Esophagus muscularis mucosa (tissue), 4 donors: ENCODE results near the gene MEST. TPM values are rescaled to one million over a fixed set of nuclear protein-coding genes. Genes with fewer than 3 reads are reported as not detected.

Experiments
- DNase-seq: peaks from one replicate; pipeline ENCODE4 v3.0.0-alpha.2; 2017; ENCODE audit errors: extremely low spot score
- H3K27ac ChIP-seq, 4 donors: fragments of 200-600 bp; sonication (generic); replicated peaks in 1 of 4; 1 replicate in 3 of 4; 2 replicates in 1 of 4; pipeline ENCODE4 v1.5.1; 2016 to 2019; ENCODE audit warnings: mild to moderate bottlenecking in 1 of 4
- H3K27me3 ChIP-seq, 4 donors: fragments of 200-600 bp; sonication (generic); one replicate each; pipeline versions ENCODE4 v1.5.1 to v1.6.0; 2016 to 2019
- H3K36me3 ChIP-seq, 4 donors: fragments of 200-600 bp; sonication (generic); one replicate each; pipeline ENCODE4 v1.5.1; 2016 to 2019
- H3K4me1 ChIP-seq, 4 donors: fragments of 200-600 bp; sonication (generic); one replicate each; pipeline ENCODE4 v1.5.1; 2016 to 2019
- H3K4me3 ChIP-seq, 4 donors: fragments of 200-600 bp; sonication (generic); 1 replicate in 2 of 4; 2 replicates in 2 of 4; pipeline ENCODE4 v1.5.1; 2016 to 2019; ENCODE audit warnings: mild to moderate bottlenecking in 4 of 4, moderate library complexity in 1 of 4
- H3K9me3 ChIP-seq, 4 donors: fragments of 200-600 bp; sonication (generic); 1 replicate in 3 of 4; 2 replicates in 1 of 4; pipeline ENCODE4 v1.5.1; 2016 to 2019
- EP300 ChIP-seq: sonication (generic); formaldehyde crosslinking; IDR thresholded peaks from one replicate; pipeline ENCODE4 v1.6.1; 2017; ENCODE audit warnings: antibody characterized with exemption
- POLR2A ChIP-seq: fragments of 450-650 bp; IDR thresholded peaks from one replicate; pipeline ENCODE4 v1.6.1; 2017; ENCODE audit warnings: antibody characterized with exemption, moderate library complexity, mild to moderate bottlenecking, low read depth
- POLR2AphosphoS5 ChIP-seq, 2 donors: sonication (generic); formaldehyde crosslinking; IDR thresholded peaks; one replicate each; pipeline ENCODE4 v1.6.1; 2017; ENCODE audit warnings: antibody characterized with exemption in 2 of 2
- WGBS: methylation state at CpG from one replicate; pipeline ENCODE4 v1.1.5; 2018; 5-methylcytosine and 5-hydroxymethylcytosine counted together
- intact Hi-C: fragments of 100-400 bp; cut with DNase I; formaldehyde crosslinking; loops from one replicate; pipeline ENCODE4 v1.15.1; 2023
- total RNA-seq, 4 donors: library from RNA; depleted of rRNA; stranded (reverse); fragments of >200 nt; gene quantifications; one replicate each; pipeline versions ENCODE4 v1.1.0 to v1.2.1, GENCODE V29; 2016
- TF ChIP-seq, protein P1 (sequence below), 3 experiments: fragments of 200-600 bp in 2 of 3; fragments of 450-650 bp in 1 of 3; sonication (generic) in 2 of 3; IDR thresholded peaks; one replicate each; pipeline ENCODE4 v1.5.1; 2017 to 2019; ENCODE audit warnings: antibody characterized with exemption in 3 of 3, mild to moderate bottlenecking in 2 of 3, moderate library complexity in 1 of 3

MEST gene
- total RNA-seq, 4 donors from 2014 or later = 2.6 to 4.6 (median 3.1) TPM

GRCh38 chr7:130463553-130464434, 28.1 kb upstream of the MEST start:
- Histone ChIP-seq H3K27me3 (no peaks in the 10 kb centered on the region), H3K36me3 (no peaks in the 10 kb centered on the region), H3K4me3 (no peak overlapping the region), H3K27ac (no peak overlapping the region), H3K4me1 (no peaks in the 10 kb centered on the region), H3K9me3 (peaks cover 0 to 15% (median 12%) of the 10 kb centered on the region in 4 donors)
- intact Hi-C loops = no loop called here
- WGBS = 65% methylated on average over 4 of the region's 4 CpGs
- DNase-seq = no peak
- TF ChIP-seq EP300 (no peak), POLR2AphosphoS5 (IDR thresholded peaks at IDR 0.05) (no peak), POLR2A (no peak)
- TF ChIP-seq, protein P1, sequence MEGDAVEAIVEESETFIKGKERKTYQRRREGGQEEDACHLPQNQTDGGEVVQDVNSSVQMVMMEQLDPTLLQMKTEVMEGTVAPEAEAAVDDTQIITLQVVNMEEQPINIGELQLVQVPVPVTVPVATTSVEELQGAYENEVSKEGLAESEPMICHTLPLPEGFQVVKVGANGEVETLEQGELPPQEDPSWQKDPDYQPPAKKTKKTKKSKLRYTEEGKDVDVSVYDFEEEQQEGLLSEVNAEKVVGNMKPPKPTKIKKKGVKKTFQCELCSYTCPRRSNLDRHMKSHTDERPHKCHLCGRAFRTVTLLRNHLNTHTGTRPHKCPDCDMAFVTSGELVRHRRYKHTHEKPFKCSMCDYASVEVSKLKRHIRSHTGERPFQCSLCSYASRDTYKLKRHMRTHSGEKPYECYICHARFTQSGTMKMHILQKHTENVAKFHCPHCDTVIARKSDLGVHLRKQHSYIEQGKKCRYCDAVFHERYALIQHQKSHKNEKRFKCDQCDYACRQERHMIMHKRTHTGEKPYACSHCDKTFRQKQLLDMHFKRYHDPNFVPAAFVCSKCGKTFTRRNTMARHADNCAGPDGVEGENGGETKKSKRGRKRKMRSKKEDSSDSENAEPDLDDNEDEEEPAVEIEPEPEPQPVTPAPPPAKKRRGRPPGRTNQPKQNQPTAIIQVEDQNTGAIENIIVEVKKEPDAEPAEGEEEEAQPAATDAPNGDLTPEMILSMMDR (IDR thresholded peaks at IDR 0.05) = no peak

GRCh38 chr7:130468612-130469011, 23.3 kb upstream of the MEST start:
- intact Hi-C loops = no loop called here
- peaks cover 0 to 5% (median 0%) of the 10 kb centered on the region in 4 donors for H3K9me3 ChIP-seq
- 85% methylated on average over 1 of the region's 1 CpG for WGBS
- no peaks in the 10 kb centered on the region for H3K27me3 ChIP-seq
- H3K36me3 ChIP-seq = no peaks in the 10 kb centered on the region
- no peak overlapping the region for H3K27ac ChIP-seq
- no peak overlapping the region for H3K4me3 ChIP-seq
- H3K4me1 ChIP-seq = no peaks in the 10 kb centered on the region
- TF ChIP-seq, protein P1 (IDR thresholded peaks at IDR 0.05) = no peak
- TF ChIP-seq POLR2A = no peak
- no peak for TF ChIP-seq EP300
- no peak for TF ChIP-seq POLR2AphosphoS5 (IDR thresholded peaks at IDR 0.05)
- DNase-seq = no peak

DNA sequence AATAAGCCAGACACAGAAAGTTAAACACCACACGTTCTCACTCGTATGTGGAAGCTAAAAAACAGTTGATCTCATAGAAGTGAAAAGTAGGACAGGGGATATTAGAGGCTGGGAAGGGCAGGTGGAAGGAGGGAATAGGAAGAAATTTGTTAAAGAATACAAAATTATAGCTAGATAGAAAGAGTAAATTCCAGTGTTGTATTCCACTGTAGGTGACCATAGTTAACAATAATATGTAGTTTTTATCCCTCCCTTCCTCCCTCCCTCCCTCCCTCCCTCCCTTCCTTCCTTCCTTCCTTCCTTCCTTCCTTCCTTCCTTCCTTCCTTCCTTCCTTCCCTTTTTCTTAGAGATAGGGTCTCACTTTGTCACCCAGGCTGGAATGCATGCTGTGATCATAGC, 19.9 kb upstream of the MEST start:
- no peaks in the 10 kb centered on the region for H3K36me3 ChIP-seq
- no peaks in the 10 kb centered on the region for H3K9me3 ChIP-seq
- no peak overlapping the region for H3K4me3 ChIP-seq
- no peak for DNase-seq
- 46% methylated on average over 2 of the region's 2 CpGs for WGBS
- H3K27me3 ChIP-seq = no peaks in the 10 kb centered on the region
- intact Hi-C loops = no loop called here
- H3K27ac ChIP-seq = no peak overlapping the region
- TF ChIP-seq, protein P1 (IDR thresholded peaks at IDR 0.05) = no peak
- TF ChIP-seq POLR2A = no peak
- TF ChIP-seq POLR2AphosphoS5 (IDR thresholded peaks at IDR 0.05) = no peak
- no peaks in the 10 kb centered on the region for H3K4me1 ChIP-seq

GRCh38 chr7:130473289-130473688, 18.6 kb upstream of the MEST start:
- no peaks in the 10 kb centered on the region for H3K36me3 ChIP-seq
- peaks cover 0 to 11% (median 3%) of the 10 kb centered on the region in 4 donors for H3K9me3 ChIP-seq
- no peak overlapping the region for H3K27ac ChIP-seq
- intact Hi-C loops = no loop called here
- TF ChIP-seq EP300 (no peak), POLR2A (no peak), POLR2AphosphoS5 (IDR thresholded peaks at IDR 0.05) (no peak)
- TF ChIP-seq, protein P1 (IDR thresholded peaks at IDR 0.05) = no peak
- H3K27me3 ChIP-seq = no peaks in the 10 kb centered on the region
- no peak for DNase-seq
- no peak overlapping the region for H3K4me3 ChIP-seq
- no peaks in the 10 kb centered on the region for H3K4me1 ChIP-seq
